HUDEP-2 (cell line): Measurements from ENCODE around the gene GTF2I.
"Not testable (repeated sequence)": the region's sequence is repeated elsewhere in the genome, so short reads cannot be mapped to it uniquely, and the experiment has no call there.

Experiments
- DNase-seq, 76 experiments: peaks; one replicate each; lab custom pipeline; 2025; ENCODE audit not compliant: unreplicated experiment in 76 of 76; lab: John Stamatoyannopoulos, UW

The GTF2I gene

GRCh38 chr7:74657692-74658177 is at the start of gene GTF2I:
Gene GTF2I, plus strand, starts transcription at chr7:74657718. Its CDS starts 31,411 bp downstream, at chr7:74689129.
- DNase-seq, result peak in 4 of 76 experiments; percentile 57 to 77 (median 60)

GRCh38 chr7:74612015-74612829 is 45.3 kb upstream of the GTF2I start:
- peak in 4 of 76 experiments; percentile 4 to 9 (median 6) for DNase-seq

GRCh38 chr7:74615933-74616780 is 41.4 kb upstream of the GTF2I start:
- no peak for DNase-seq

- DNase-seq, result no peak
Observed at GRCh38 chr7:74617180-74617744, 40.3 kb upstream of the GTF2I start.

- no peak for DNase-seq
Observed at GRCh38 chr7:74619235-74619860, 38.2 kb upstream of the GTF2I start.

GRCh38 chr7:74622228-74622749 is 35.2 kb upstream of the GTF2I start:
- DNase-seq, result no peak

GRCh38 chr7:74623135-74623534 is 34.4 kb upstream of the GTF2I start:
- no peak for DNase-seq

- no peak for DNase-seq
Observed at GRCh38 chr7:74625446-74625845, 32.1 kb upstream of the GTF2I start.

GRCh38 chr7:74627661-74628411 is 29.7 kb upstream of the GTF2I start:
- DNase-seq, result peak in 1 of 76 experiments; percentile 6

- DNase-seq, result no peak
Observed at GRCh38 chr7:74632505-74632904, 25.0 kb upstream of the GTF2I start.

GRCh38 chr7:74633451-74633921 is 24.0 kb upstream of the GTF2I start:
- DNase-seq, result peak in 66 of 76 experiments; percentile 8 to 71 (median 39)

- no peak for DNase-seq
Observed at GRCh38 chr7:74637745-74638144, 19.8 kb upstream of the GTF2I start.

- peak in 70 of 76 experiments; percentile 6 to 79 (median 46) for DNase-seq
Observed at GRCh38 chr7:74650055-74650454, 7.5 kb upstream of the GTF2I start.

GRCh38 chr7:74650493-74651132 is 6.9 kb upstream of the GTF2I start:
- peak in 3 of 76 experiments; percentile 12 to 36 (median 18) for DNase-seq

- not testable (repeated sequence) for DNase-seq
Observed at GRCh38 chr7:74651133-74651504, 6.4 kb upstream of the GTF2I start.

GRCh38 chr7:74653686-74654181 is 3.8 kb upstream of the GTF2I start:
- DNase-seq, result no peak

- DNase-seq, result no peak
Observed at GRCh38 chr7:74654811-74655210, 2.7 kb upstream of the GTF2I start.

GRCh38 chr7:74655324-74655723 is 2.2 kb upstream of the GTF2I start:
- no peak for DNase-seq
